Lower lobe of right lung (tissue), 2 donors: ENCODE results near the gene NEURL4. TPM values are rescaled to one million over a fixed set of nuclear protein-coding genes. Genes with fewer than 3 reads are reported as not detected.
A peak's percentile ranks its signal among the peaks of the same experiment; 100 is the strongest.

Experiments
- ATAC-seq, 2 donors: fragments of 200-7000 bp; cut with Tn5 transposase; one replicate each; pipeline ENCODE4 v1.9.1; 2020 to 2022; ENCODE audit warnings: mild to moderate bottlenecking in 2 of 2, moderate library complexity in 2 of 2
- DNase-seq: peaks from one replicate; pipeline ENCODE4 v3.0.0-alpha.2; 2020
- H3K27ac ChIP-seq: fragments of 200-600 bp; one replicate; pipeline ENCODE4 v1.8.0; 2022
- H3K27me3 ChIP-seq: fragments of 200-600 bp; one replicate; pipeline ENCODE4 v1.8.0; 2022; ENCODE audit warnings: low read depth
- H3K36me3 ChIP-seq: fragments of 200-600 bp; one replicate; pipeline ENCODE4 v1.8.0; 2022; ENCODE audit warnings: mild to moderate bottlenecking
- H3K4me1 ChIP-seq: fragments of 200-600 bp; one replicate; pipeline ENCODE4 v1.8.0; 2022
- H3K4me3 ChIP-seq: fragments of 200-600 bp; one replicate; pipeline ENCODE4 v1.8.0; 2022; ENCODE audit warnings: mild to moderate bottlenecking
- H3K9me3 ChIP-seq: fragments of 200-600 bp; one replicate; pipeline ENCODE4 v1.8.0; 2022
- intact Hi-C: fragments of 100-400 bp; cut with DNase I; formaldehyde crosslinking; loops from one replicate; pipeline ENCODE4 v1.11.0; 2022
- total RNA-seq: library from RNA; stranded (reverse); fragmentation: NEBNext Ultra II Directional; extraction: Animal tissue kit (Norgen Biotek cat#: 25700); gene quantifications from one replicate; pipeline ENCODE4 v1.2.1, GENCODE V29; 2021
- TF ChIP-seq, protein P1 (sequence below): fragments of 200-600 bp; IDR thresholded peaks from one replicate; pipeline ENCODE4 v1.8.0; 2022; ENCODE audit warnings: antibody characterized with exemption, mild to moderate bottlenecking
- donor health status: DM: no; HTN: yes; CAD: no; lungs with severe emphysema.

Gene NEURL4
- total RNA-seq, 1 donor from 2014 or later, result 35.2 TPM

DNA sequence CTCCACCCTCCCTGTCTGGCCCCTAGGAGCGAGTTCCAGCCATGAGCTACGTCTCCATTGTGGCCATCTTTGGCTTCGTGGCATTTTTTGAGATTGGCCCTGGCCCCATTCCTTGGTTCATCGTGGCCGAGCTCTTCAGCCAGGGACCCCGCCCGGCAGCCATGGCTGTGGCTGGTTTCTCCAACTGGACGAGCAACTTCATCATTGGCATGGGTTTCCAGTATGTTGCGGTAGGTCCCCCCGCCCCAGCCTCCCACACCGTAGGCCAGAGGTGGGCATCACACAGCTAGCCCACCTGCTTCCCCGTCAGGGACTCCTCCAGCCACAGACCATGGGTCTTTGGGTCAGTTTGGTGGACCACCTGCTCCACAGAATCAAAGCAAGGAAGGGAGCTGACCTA is 43.5 kb downstream of the NEURL4 start:
- DNase-seq, result no peak
- Histone ChIP-seq H3K4me3 (no peak overlapping the region), H3K36me3 (no peaks in the 10 kb centered on the region), H3K27ac (no peak overlapping the region), H3K4me1 (peaks cover 21% of the 10 kb centered on the region), H3K9me3 (no peaks in the 10 kb centered on the region), H3K27me3 (peaks cover 19% of the 10 kb centered on the region)
- no peak for ATAC-seq
- intact Hi-C loops, result no loop called here
- TF ChIP-seq, protein P1, sequence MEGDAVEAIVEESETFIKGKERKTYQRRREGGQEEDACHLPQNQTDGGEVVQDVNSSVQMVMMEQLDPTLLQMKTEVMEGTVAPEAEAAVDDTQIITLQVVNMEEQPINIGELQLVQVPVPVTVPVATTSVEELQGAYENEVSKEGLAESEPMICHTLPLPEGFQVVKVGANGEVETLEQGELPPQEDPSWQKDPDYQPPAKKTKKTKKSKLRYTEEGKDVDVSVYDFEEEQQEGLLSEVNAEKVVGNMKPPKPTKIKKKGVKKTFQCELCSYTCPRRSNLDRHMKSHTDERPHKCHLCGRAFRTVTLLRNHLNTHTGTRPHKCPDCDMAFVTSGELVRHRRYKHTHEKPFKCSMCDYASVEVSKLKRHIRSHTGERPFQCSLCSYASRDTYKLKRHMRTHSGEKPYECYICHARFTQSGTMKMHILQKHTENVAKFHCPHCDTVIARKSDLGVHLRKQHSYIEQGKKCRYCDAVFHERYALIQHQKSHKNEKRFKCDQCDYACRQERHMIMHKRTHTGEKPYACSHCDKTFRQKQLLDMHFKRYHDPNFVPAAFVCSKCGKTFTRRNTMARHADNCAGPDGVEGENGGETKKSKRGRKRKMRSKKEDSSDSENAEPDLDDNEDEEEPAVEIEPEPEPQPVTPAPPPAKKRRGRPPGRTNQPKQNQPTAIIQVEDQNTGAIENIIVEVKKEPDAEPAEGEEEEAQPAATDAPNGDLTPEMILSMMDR, result no peak

DNA sequence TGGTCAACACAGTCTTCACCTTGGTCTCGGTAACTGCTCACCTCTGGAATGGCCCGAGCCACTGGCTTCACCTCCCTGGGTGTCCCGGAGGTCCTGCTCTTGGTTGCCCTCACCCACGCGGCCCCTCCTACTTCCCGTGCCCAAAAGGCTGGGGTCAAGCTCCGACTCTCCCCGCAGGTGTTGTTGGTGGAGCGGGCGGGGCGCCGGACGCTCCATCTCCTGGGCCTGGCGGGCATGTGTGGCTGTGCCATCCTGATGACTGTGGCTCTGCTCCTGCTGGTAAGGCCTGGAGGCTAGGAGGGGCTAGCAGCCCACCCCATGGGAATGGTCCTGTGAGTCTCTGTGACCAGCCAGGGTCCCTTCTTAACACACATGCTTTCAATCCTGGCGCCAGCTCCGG is 44.2 kb downstream of the NEURL4 start:
- Histone ChIP-seq H3K27ac (no peak overlapping the region), H3K9me3 (no peaks in the 10 kb centered on the region)
- DNase-seq, result no peak

DNA sequence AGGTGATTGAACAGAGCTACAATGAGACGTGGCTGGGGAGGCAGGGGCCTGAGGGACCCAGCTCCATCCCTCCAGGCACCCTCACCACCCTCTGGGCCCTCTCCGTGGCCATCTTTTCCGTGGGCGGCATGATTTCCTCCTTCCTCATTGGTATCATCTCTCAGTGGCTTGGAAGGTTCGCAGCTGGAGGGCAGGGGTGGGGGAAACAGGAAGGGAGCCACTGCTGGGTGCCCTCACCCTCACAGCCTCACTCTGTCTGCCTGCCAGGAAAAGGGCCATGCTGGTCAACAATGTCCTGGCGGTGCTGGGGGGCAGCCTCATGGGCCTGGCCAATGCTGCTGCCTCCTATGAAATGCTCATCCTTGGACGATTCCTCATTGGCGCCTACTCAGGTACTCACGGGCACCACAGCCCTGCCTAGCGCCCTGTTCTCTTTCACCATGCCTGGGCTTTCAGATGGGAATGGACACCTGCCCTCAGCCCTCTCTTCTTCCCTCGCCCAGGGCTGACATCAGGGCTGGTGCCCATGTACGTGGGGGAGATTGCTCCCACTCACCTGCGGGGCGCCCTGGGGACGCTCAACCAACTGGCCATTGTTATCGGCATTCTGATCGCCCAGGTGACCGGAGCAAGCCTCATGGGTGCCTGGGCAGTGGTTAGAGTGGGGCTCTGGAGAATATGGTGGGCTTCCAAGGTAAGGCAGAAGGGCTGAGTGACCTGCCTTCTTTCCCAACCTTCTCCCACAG is 45.5 kb downstream of the NEURL4 start:
- peaks cover 18% of the 10 kb centered on the region for H3K27me3 ChIP-seq

More for the DNA sequence above, 44.2 kb downstream of the NEURL4 start:
- Histone ChIP-seq H3K4me3 (no peak overlapping the region), H3K36me3 (no peaks in the 10 kb centered on the region), H3K4me1 (peaks cover 27% of the 10 kb centered on the region), H3K27me3 (peaks cover 19% of the 10 kb centered on the region)
- ATAC-seq, result no peak
- TF ChIP-seq, protein P1, result no peak
- intact Hi-C loops, result no loop called here

DNA sequence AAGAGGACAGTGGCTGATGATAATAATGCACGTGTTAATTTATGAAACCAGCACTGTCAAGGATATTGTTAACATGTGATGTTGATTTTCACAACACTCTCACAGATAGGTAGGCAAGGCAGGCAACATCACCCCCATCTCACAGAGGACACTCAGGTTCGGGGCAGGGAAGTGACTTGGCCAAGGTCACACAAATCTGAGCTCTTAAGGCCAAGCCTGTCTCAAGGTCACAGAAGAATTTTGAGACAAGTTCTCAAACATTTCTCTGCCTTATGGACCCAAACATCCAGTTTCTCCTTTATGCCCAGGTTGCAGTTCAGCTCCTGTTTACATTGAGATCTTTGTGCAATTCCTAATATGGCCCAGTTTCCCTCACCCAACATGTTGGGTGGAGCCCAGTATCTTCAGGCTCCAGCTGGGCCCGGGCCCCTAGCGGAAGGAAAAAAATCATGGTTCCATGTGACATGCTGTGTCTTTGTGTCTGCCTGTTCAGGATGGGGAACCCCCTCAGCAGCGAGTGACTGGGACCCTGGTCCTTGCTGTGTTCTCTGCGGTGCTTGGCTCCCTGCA is 46.3 kb downstream of the NEURL4 start:
- intact Hi-C loops, result no loop called here
- DNase-seq, result no peak
- peaks cover 16% of the 10 kb centered on the region for H3K27me3 ChIP-seq
- TF ChIP-seq, protein P1, result no peak
- peak overlapping the region; percentile 52 for H3K4me3 ChIP-seq
- H3K36me3 ChIP-seq, result no peaks in the 10 kb centered on the region
- no peak overlapping the region for H3K27ac ChIP-seq
- no peak for ATAC-seq
- H3K4me1 ChIP-seq, result peaks cover 27% of the 10 kb centered on the region
- H3K9me3 ChIP-seq, result no peaks in the 10 kb centered on the region

More for the DNA sequence above, 45.5 kb downstream of the NEURL4 start:
- Histone ChIP-seq H3K36me3 (no peaks in the 10 kb centered on the region), H3K4me3 (no peak overlapping the region), H3K9me3 (no peaks in the 10 kb centered on the region), H3K4me1 (peaks cover 27% of the 10 kb centered on the region), H3K27ac (no peak overlapping the region)
- DNase-seq (no peak), ATAC-seq (no peak)
- TF ChIP-seq, protein P1, result no peak
- intact Hi-C loops, result no loop called here

DNA sequence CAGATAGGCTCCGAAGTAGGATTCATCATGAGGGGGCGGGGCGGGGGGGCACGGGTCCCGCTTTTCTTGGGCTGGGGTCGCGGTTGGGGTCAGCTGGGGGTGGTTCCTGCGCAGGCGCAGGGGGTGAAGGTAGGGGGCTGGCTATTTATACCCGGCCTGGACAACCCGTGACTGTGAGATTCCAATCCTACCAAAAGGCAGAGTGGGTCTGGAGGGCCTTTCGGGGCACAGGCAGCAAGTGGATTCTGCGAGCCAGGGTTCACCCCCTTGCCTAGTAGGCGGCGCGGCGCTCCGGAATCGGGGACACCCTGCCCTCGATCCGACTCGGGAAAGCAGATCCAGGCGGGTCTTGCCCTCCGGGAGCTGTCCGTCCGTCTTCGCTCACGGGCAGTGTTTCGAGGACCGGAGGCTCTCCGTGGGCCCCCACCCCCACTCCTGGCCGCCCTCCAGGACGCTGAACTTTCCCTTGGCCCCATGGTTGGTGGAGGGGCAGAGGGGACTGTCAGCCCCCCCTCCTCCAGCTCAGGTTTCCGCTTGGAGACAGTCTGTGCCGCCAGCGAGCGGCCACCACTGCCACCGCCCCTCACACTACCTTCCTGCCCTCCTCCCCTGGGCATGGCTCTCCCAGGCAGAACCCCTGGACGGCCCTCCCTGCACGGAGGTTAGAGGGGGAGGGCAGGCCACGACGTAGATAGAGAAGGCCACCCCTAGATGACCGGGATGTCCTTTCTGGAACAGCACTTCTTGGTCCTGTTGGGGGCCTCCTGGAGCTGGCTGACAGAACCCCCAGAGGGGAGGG is 47.0 kb downstream of the NEURL4 start:
- TF ChIP-seq, protein P1, result no peak

More for the DNA sequence above, 47.0 kb downstream of the NEURL4 start:
- Histone ChIP-seq H3K4me1 (peaks cover 27% of the 10 kb centered on the region), H3K27ac (no peak overlapping the region), H3K9me3 (no peaks in the 10 kb centered on the region), H3K36me3 (no peaks in the 10 kb centered on the region), H3K4me3 (peak overlapping the region; percentile 52), H3K27me3 (peaks cover 12% of the 10 kb centered on the region)
- intact Hi-C loops, result no loop called here
- peak; percentile 1 to 3 for ATAC-seq
- no peak for DNase-seq
